GM23248 (cell line): ENCODE measurements around the gene L1CAM.

Experiments
- EZH2 ChIP-seq: fragments of 200-600 bp; sonication (generic); IDR thresholded peaks from 2 replicates; pipeline ENCODE4 v1.6.1; 2018; ENCODE audit warnings: antibody characterized with exemption, mild to moderate bottlenecking; ENCODE audit not compliant: insufficient read depth, poor library complexity, severe bottlenecking
- EZH2phosphoT487 ChIP-seq: fragments of 200-600 bp; sonication (generic); IDR thresholded peaks from 2 replicates; pipeline ENCODE4 v1.6.1; 2018; ENCODE audit warnings: antibody characterized with exemption, moderate library complexity, mild to moderate bottlenecking, low read depth; ENCODE audit not compliant: insufficient read depth

- no peak for TF ChIP-seq EZH2
- no peak for TF ChIP-seq EZH2phosphoT487
Measured at GRCh38 chrX:153836921-153837320, 49.1 kb downstream of the L1CAM start.
